M059J (cell line): Measurements from ENCODE around the gene PRDX2. TPM values are rescaled to one million over a fixed set of nuclear protein-coding genes. Genes with fewer than 3 reads are reported as not detected.
A peak's percentile ranks its signal among the peaks of the same experiment; 100 is the strongest.

ENCODE experiments used
- DNase-seq: peaks from one replicate; pipeline ENCODE4 v3.0.0-alpha.2; 2012; ENCODE audit warnings: low read depth
- total RNA-seq: library from RNA; depleted of rRNA; stranded (reverse); fragments of >200 nt; shearing (Covaris generic); gene quantifications from 2 replicates; pipeline ENCODE4 v1.2.3, GENCODE V29; 2014; rRNA removed

The PRDX2 gene
- total RNA-seq, 1 experiment from 2014 or later: 178 TPM

DNA sequence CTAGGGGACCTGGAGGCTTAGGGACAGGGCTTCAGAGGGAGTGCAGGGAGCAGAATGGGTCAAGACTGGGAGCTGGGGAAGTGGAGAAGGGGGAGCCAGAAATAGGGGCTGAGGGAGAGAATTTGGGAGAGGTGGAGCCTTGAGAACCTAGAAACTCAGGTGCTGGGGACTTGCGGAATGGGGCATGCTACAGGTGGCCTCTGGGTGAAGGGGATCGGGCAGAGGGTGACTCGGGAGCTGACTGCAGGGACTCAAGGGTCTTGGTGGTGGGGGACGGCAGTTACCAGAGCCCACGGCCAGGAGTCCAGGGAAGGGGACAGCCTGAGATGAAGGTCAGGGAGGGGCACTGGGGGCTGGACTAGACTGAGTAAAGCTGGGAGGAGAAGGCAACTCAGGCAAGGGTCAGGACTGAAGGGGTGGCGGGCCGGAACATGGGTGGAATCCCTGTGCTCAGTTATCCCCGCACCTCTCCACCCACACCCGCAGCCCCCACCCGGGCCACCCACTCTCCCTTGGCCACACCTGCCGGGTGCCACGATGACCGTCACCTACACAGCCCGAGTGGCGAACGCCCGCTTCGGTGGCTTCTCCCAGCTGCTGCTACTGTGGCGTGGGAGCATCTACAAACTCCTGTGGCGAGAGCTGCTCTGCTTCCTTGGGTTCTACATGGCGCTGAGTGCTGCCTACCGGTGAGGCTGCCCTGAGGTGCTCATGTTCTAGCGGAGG lies 49.4 kb downstream of the PRDX2 start:
- DNase-seq: no peak

DNA sequence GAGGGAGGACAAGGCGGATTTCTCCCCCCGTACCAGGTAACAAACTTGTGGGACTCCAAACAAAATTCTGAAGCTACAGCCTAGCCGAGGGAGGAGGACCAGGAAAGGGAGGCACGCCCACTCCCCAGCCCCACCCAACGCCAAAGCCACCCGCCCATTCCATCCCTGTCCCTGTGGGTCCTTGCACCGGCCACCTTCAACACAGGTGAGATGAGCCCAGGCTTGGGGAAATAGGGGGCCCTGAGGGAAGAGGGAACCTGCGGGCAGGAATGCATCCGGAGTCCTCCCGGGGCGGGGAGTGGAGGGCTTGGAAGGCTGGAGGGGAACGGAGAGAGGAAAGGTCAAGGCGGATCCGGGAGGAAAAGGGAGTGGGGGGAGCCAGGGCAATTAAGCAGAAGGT lies 50.0 kb downstream of the PRDX2 start, which contains the start of gene BEST2:
Gene BEST2, plus strand, starts transcription at position 157 of the 400 bp plus-strand sequence. CDS start 802 bp downstream, outside the sequence.
- DNase-seq: no peak

DNA sequence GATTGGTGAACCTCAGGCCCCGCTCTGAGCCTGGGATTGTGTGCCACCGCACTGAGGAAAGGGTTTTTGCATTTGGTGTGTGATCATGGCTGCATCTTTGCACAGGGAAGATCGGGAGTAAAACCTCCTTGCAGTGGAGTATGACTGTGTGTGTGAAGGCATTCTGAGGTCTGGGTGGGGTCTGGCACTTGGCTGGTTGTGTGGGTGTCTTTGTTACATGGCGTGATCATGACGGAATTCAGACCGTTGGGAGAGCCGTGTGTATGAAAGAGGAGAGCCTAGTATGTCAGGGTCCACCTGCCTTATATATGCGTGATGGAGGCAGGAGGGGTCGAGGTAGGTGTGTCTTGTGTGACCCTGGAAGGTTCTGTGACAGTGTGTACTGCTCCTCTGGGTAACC lies 50.7 kb downstream of the PRDX2 start:
- DNase-seq: no peak

DNA sequence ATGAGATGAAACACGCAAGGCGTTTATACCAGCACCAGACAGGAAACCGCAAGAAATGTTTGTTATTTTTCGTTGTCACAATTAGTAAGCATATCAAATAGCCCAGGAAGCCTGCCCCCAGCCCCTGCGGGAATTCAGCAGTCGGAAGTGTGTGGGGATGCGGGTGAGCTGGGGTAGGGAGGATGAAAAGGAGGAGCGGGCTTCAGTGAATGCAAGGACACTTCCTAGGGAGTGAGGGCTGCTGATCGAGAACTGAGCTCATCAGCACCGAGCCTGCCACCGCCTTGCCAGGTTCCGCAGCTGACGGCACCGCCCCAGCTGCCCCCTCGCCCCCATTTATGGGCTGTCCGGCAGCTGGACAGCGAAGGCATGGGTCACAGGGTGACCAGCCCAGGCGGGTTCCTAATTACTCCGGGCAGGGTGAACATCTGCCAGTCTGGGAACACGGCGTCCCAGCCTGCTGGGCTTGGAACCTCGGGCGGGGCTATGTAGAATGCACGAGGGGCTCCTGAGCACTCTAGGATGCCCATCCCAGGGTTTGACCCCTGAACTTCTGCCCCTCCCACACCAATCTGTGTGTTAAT lies 51.6 kb downstream of the PRDX2 start:
- peak; percentile 70 for DNase-seq

DNA sequence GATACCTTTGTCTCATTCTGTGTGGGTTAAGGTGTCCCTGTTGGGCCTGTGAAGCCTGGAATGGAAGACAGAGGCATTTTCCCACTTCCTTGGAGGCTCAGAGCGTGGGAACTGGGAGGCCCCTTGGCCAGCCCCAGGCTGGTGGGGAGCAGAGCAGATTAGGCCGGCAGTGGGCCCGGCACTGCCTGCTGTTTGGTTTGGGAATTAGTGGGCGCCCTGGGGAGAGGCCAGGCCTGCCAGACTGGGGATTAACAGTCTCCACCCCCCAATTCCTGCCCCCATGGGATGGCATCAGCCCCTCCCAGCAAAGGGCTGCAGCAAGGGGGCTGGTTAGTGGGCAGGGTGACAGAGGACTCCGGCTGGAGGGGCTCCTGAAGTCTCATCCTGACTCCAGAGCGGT lies 53.1 kb downstream of the PRDX2 start:
- no peak for DNase-seq

Other genes with a start within 250 kb of the PRDX2 start
- 6.3 and 7.9 TPM in 2 replicates for gene ZNF490, start 191.0 kb downstream of the PRDX2 start, total RNA-seq
- 12.8 and 27.7 TPM in 2 replicates for gene ZNF791, start 190.9 kb downstream of the PRDX2 start, total RNA-seq
- gene MAN2B1, start 135.1 kb downstream of the PRDX2 start, total RNA-seq: 57.8 and 68.4 TPM in 2 replicates
- gene WDR83, start 135.0 kb downstream of the PRDX2 start, total RNA-seq: 9.6 and 10.5 TPM in 2 replicates
- gene DHPS, start 119.9 kb downstream of the PRDX2 start, total RNA-seq: 82.7 and 108 TPM in 2 replicates
- gene GNG14, start 113.8 kb downstream of the PRDX2 start, total RNA-seq: not detected in 2 replicates
- gene FBXW9, start 105.2 kb downstream of the PRDX2 start, total RNA-seq: 12.0 and 14.5 TPM in 2 replicates
- gene TNPO2, start 77.9 kb downstream of the PRDX2 start, total RNA-seq: 32.3 and 40.2 TPM in 2 replicates
- gene TRIR, start 67.1 kb downstream of the PRDX2 start, total RNA-seq: 272 and 329 TPM in 2 replicates
- gene GET3, start 64.3 kb downstream of the PRDX2 start, total RNA-seq: 112 and 114 TPM in 2 replicates
- not detected in 2 replicates for gene BEST2, start 50.0 kb downstream of the PRDX2 start, total RNA-seq
- 7.2 and 8.4 TPM in 2 replicates for gene HOOK2, start 26.2 kb downstream of the PRDX2 start, total RNA-seq
- gene JUNB, start 10.3 kb downstream of the PRDX2 start, total RNA-seq: 68.3 and 92.5 TPM in 2 replicates
- gene THSD8, start 269 bp upstream of the PRDX2 start, total RNA-seq: not detected in 2 replicates
- gene RNASEH2A, start 4.8 kb upstream of the PRDX2 start, total RNA-seq: 50.4 and 62.8 TPM in 2 replicates
- gene RTBDN, start 32.8 kb upstream of the PRDX2 start, total RNA-seq: 0.52 TPM in 1 of 2 replicates, not detected in the other
- gene MAST1, start 36.7 kb upstream of the PRDX2 start, total RNA-seq: 0.10 and 0.12 TPM in 2 replicates
- 61.0 and 62.4 TPM in 2 replicates for gene DNASE2, start 79.6 kb upstream of the PRDX2 start, total RNA-seq
- not detected in 2 replicates for gene KLF1, start 85.4 kb upstream of the PRDX2 start, total RNA-seq
- gene GCDH, start 89.4 kb upstream of the PRDX2 start, total RNA-seq: 27.2 and 27.5 TPM in 2 replicates
- 0.20 and 0.34 TPM in 2 replicates for gene SYCE2, start 117.5 kb upstream of the PRDX2 start, total RNA-seq
- gene FARSA, start 131.9 kb upstream of the PRDX2 start, total RNA-seq: 67.2 and 86.6 TPM in 2 replicates
- gene CALR, start 136.8 kb upstream of the PRDX2 start, total RNA-seq: 2,061 and 2,975 TPM in 2 replicates
- 156 and 205 TPM in 2 replicates for gene RAD23A, start 144.1 kb upstream of the PRDX2 start, total RNA-seq
- 48.1 and 54.0 TPM in 2 replicates for gene GADD45GIP1, start 155.4 kb upstream of the PRDX2 start, total RNA-seq
- gene DAND5, start 167.8 kb upstream of the PRDX2 start, total RNA-seq: 0.62 TPM in 1 of 2 replicates, not detected in the other
- gene NFIX, start 193.7 kb upstream of the PRDX2 start, total RNA-seq: 38.5 and 52.0 TPM in 2 replicates